Activated T-helper 1 cell treated with anti-CD3 and anti-CD28 coated beads, Interleukin-2, amount 50 U/mL, for 16 hours (primary cell): ENCODE measurements around the gene ARHGEF10L.

Source experiments
- DNase-seq, 2 donors: peaks; one replicate each; pipeline ENCODE4 v3.0.0-alpha.2; 2020; ENCODE audit warnings: low read depth in 1 of 2, low spot score in 1 of 2

ARHGEF10L gene

GRCh38 chr1:17700945-17701810, 161.7 kb downstream of the ARHGEF10L start:
- no peak for DNase-seq

- no peak for DNase-seq
Measured at GRCh38 chr1:17704176-17704575, 164.7 kb downstream of the ARHGEF10L start.

GRCh38 chr1:17706445-17706844, 166.9 kb downstream of the ARHGEF10L start:
- no peak for DNase-seq

GRCh38 chr1:17709981-17710380, 170.5 kb downstream of the ARHGEF10L start:
- DNase-seq, result no peak

- DNase-seq, result no peak
Measured at GRCh38 chr1:17710889-17711576, 171.5 kb downstream of the ARHGEF10L start.

GRCh38 chr1:17711577-17711910, 172.0 kb downstream of the ARHGEF10L start:
- no peak for DNase-seq

- DNase-seq, result no peak
Measured at GRCh38 chr1:17711941-17712340, 172.4 kb downstream of the ARHGEF10L start.

GRCh38 chr1:17713993-17714392, 174.5 kb downstream of the ARHGEF10L start:
- DNase-seq, result no peak

GRCh38 chr1:17717594-17718535, 178.4 kb downstream of the ARHGEF10L start:
- no peak for DNase-seq

- DNase-seq, result no peak
Measured at GRCh38 chr1:17719874-17720273, 180.4 kb downstream of the ARHGEF10L start.

GRCh38 chr1:17721444-17721843, 181.9 kb downstream of the ARHGEF10L start:
- DNase-seq, result no peak

GRCh38 chr1:17723684-17724083, 184.2 kb downstream of the ARHGEF10L start:
- no peak for DNase-seq

GRCh38 chr1:17724150-17724549, 184.7 kb downstream of the ARHGEF10L start:
- DNase-seq, result no peak

GRCh38 chr1:17725084-17725719, 185.7 kb downstream of the ARHGEF10L start:
- no peak for DNase-seq

- no peak for DNase-seq
Measured at GRCh38 chr1:17725811-17726582, 186.5 kb downstream of the ARHGEF10L start.

GRCh38 chr1:17728123-17728712, 188.7 kb downstream of the ARHGEF10L start:
- DNase-seq, result no peak

GRCh38 chr1:17729248-17729647, 189.8 kb downstream of the ARHGEF10L start:
- DNase-seq, result no peak

GRCh38 chr1:17729909-17730308, 190.4 kb downstream of the ARHGEF10L start:
- DNase-seq, result no peak

GRCh38 chr1:17731460-17731859, 192.0 kb downstream of the ARHGEF10L start:
- DNase-seq, result no peak

- no peak for DNase-seq
Measured at GRCh38 chr1:17732475-17732874, 193.0 kb downstream of the ARHGEF10L start.
